ENCODE measurements around the gene SIX1. TPM values are rescaled to one million over a fixed set of nuclear protein-coding genes. Genes with fewer than 3 reads are reported as not detected.

The SIX1 gene
- total RNA-seq, 4 donors from 2014 or later: 0.21 to 1.2 (median 1.0) TPM; not detected in 1

DNA sequence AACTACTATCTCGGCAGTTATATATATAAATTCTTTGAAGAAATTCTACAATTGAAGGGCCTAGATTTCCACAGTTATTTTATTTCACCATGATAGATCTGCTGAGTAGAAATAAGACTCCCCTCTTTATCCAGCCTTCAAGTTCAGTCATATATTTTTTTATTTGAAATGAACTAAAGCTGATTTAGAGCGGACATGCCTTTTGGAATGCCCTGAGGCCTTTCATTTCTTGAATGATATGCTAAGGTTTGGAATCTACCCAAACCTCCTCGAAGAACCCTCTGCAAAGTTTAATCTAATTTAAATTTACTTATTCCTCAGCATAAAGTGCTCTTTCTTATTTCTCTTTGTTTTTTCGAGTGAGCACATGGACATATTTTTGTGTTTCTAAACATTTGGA, 15.1 kb downstream of the SIX1 start:
- no peak overlapping the region for H3K4me3 ChIP-seq (ENCODE audit: low read depth, poor library complexity, severe bottlenecking)
- 64 to 65% methylated on average over 4 of the region's 4 CpGs for whole genome bisulfite sequencing, 2 donors
- TF ChIP-seq CTCF (IDR thresholded peaks at IDR 0.05) (no peak), POLR2A (IDR thresholded peaks at IDR 0.05) (no peak)
- intact Hi-C loops (cut with DNase I; ENCODE audit: low total_unique reads): no loop called here
- DNase-seq (ENCODE audit: low spot score in 2 of 2): no peak

DNA sequence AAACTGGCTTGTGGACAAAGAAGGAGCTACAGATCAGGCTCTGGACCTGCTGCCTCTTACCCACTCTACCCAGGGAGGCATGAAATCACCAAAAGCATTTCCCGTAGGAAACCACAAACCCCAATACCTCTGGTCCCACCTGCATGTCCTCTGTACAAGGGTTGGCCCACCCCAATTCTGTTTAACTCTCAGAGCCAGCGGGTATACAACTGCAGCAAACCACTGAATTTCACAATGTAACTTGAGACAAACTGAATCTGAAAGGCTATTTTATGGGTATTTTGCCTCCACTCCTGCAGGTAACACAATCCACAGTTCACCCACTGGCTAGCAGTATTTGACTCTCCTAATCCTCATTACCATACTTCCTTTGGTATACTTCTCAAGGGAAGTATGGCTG, 16.5 kb downstream of the SIX1 start:
- H3K4me3 ChIP-seq (ENCODE audit: low read depth, poor library complexity, severe bottlenecking): no peak overlapping the region
- intact Hi-C loops (cut with DNase I; ENCODE audit: low total_unique reads): no loop called here
- no peak for DNase-seq (ENCODE audit: low spot score in 2 of 2)
- TF ChIP-seq CTCF (IDR thresholded peaks at IDR 0.05) (no peak), POLR2A (IDR thresholded peaks at IDR 0.05) (no peak)
- 67 to 77% methylated on average over 2 of the region's 2 CpGs for WGBS, 2 donors

- 55 to 60% methylated on average over 3 of the region's 3 CpGs for WGBS, 2 donors
- no peak for DNase-seq (ENCODE audit: low spot score in 2 of 2)
- TF ChIP-seq POLR2A (IDR thresholded peaks at IDR 0.05) (no peak), CTCF (IDR thresholded peaks at IDR 0.05) (no peak)
- intact Hi-C loops (cut with DNase I; ENCODE audit: low total_unique reads): no loop called here
- no peak overlapping the region for H3K4me3 ChIP-seq (ENCODE audit: low read depth, poor library complexity, severe bottlenecking)
These were observed 17.0 kb downstream of the SIX1 start for GRCh38 chr14:60632257-60632656.

GRCh38 chr14:60631842-60632241, 17.4 kb downstream of the SIX1 start:
- no peak overlapping the region for H3K4me3 ChIP-seq (ENCODE audit: low read depth, poor library complexity, severe bottlenecking)
- intact Hi-C loops (cut with DNase I; ENCODE audit: low total_unique reads): no loop called here
- TF ChIP-seq CTCF (IDR thresholded peaks at IDR 0.05): no peak
- TF ChIP-seq POLR2A (IDR thresholded peaks at IDR 0.05): no peak
- DNase-seq (ENCODE audit: low spot score in 2 of 2): no peak
- WGBS, 2 donors: 83 to 86% methylated on average over 2 of the region's 2 CpGs

- intact Hi-C loops (cut with DNase I; ENCODE audit: low total_unique reads): no loop called here
- H3K4me3 ChIP-seq (ENCODE audit: low read depth, poor library complexity, severe bottlenecking): no peak overlapping the region
- TF ChIP-seq CTCF (IDR thresholded peaks at IDR 0.05): no peak
- no peak for TF ChIP-seq POLR2A (IDR thresholded peaks at IDR 0.05)
- no peak for DNase-seq (ENCODE audit: low spot score in 2 of 2)
These were observed 19.1 kb downstream of the SIX1 start for GRCh38 chr14:60630129-60630528.

DNA sequence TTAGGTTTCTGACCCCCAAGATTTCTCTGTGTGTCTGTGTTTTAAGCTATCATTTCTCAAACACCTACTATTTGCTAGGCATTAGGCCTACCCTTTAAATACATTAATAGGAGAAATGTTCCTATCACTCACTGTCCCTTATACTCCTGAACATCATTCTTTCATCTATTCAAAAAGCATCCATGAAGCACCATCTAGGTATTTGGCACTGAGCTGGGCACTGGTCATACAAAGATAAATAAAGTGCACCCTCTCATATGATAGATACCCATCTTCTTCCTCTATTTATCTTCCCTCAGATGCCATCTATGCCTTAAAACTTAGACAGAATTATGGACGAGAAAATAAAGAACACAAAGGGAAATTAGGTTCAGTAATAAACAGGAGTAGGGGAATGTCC, 20.4 kb downstream of the SIX1 start:
- DNase-seq (ENCODE audit: low spot score in 2 of 2): no peak
- TF ChIP-seq POLR2A (IDR thresholded peaks at IDR 0.05) (no peak), CTCF (IDR thresholded peaks at IDR 0.05) (no peak)
- intact Hi-C loops (cut with DNase I; ENCODE audit: low total_unique reads): loop anchor here (5.0 kb wide), 1 partner anchor 623 kb away; no protein-coding TSS in a partner anchor
- no peak overlapping the region for H3K4me3 ChIP-seq (ENCODE audit: low read depth, poor library complexity, severe bottlenecking)
- 61 to 91% methylated on average over 1 of the region's 1 CpG for WGBS, 2 donors

All from lower leg skin (tissue), 4 donors.